Activated effector memory CD4-positive, alpha-beta T cell treated with Interleukin-2 at 50 U/mL for 16 hours (primary cell): ENCODE data around the gene INSRR.
A peak's percentile ranks its signal among the peaks of the same experiment; 100 is the strongest.

ENCODE experiments used
- DNase-seq: peaks from one replicate; pipeline ENCODE4 v3.0.0-alpha.2; 2020

Gene INSRR

GRCh38 chr1:156847591-156848460 lies 11.1 kb downstream of the INSRR start:
- DNase-seq, result no peak

GRCh38 chr1:156846643-156847042 lies 12.3 kb downstream of the INSRR start:
- no peak for DNase-seq

GRCh38 chr1:156845953-156846545 lies 12.9 kb downstream of the INSRR start:
- no peak for DNase-seq

DNA sequence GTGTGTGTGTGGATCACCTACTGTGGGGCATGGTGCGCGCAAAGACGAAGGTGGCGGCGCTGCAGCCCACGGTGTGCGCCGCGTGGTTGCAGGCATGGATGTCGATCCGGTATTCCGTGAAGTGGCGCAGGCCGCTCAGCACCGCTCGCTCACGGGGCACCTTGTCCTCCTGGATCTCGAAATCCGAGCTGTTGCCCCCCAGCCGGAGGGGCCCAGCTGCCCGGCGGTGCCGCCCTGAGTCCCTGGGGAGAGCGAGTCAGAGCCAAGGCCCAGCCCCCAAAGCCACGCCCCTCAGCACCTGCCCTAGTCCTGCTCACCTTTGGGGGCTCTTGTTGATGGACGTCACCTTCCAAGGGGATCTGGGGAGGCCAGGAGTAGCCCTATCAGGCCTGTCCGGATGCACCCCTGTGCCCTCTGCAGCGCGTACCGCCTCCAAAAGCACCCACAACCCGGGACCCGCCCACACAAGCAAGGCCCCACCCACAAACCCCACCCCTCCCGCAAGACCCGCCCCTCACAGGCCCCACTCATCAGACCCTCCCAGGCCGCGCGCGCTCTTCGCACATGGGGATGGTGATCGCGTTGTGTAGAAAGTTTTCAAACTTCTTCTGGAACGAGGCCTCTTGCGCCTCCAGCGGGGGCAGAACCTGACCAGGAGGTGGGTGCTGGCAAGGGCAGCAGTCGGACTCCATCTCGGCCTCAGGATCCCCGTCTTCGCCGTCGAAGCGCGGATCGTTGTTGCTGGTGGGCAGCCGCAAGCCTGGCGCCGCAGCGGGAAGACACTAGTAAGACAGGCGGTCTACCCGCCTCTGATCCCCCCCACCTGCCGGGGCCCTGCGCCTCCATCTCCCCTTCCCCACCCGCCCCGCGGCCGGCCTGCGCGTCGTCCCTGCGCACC lies 13.6 kb downstream of the INSRR start:
- no peak for DNase-seq

GRCh38 chr1:156844638-156845037 lies 14.3 kb downstream of the INSRR start:
- DNase-seq, result no peak

DNA sequence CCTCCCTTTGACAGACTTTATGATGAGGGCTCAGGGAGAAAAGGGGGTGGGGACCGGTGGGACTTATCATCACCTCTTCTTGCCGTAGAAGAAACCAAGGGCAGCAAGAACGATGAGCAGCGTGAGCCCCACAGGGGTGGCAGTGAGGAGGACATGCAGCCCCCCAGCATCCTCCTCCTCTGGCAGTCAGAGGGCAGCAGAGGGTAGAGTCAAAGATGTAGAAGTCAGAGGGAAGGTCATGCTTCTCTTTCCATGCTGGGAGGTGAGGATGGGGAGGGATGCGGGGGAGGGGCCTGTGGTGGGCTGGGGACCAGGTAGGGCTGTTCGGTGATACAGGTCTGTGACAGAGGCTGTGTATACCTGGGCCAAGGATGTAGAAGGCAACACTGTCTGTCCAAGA lies 14.8 kb downstream of the INSRR start:
- DNase-seq, result no peak

- no peak for DNase-seq
These were observed 16.2 kb downstream of the INSRR start for GRCh38 chr1:156842618-156843300.

DNA sequence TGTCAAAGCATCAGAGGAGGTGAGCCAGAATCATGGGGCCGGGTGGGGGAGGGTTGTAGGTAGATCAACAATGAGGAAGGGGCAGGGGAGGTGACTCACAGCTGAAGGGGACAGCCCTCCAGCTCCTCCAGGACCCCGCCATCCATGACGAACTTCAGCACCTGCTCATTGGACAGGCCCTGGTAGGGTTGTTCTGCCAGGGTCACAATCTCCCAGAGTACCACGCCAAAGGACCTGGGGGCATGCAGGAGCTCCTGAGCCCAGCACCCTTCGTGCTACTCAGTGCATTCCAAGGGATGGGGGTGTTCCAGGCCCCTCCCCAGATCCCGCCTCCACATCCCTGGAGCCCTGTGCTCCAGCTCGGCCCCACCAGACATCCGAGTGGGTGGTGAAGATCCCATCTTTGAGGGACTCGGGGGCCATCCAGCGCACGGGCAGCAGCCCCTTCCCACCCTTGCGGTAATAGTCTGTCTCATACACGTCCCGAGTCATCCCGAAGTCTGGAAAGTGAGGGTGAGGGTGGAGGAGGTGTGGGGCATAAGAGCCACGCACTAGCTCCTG lies 17.5 kb downstream of the INSRR start:
- no peak for DNase-seq

DNA sequence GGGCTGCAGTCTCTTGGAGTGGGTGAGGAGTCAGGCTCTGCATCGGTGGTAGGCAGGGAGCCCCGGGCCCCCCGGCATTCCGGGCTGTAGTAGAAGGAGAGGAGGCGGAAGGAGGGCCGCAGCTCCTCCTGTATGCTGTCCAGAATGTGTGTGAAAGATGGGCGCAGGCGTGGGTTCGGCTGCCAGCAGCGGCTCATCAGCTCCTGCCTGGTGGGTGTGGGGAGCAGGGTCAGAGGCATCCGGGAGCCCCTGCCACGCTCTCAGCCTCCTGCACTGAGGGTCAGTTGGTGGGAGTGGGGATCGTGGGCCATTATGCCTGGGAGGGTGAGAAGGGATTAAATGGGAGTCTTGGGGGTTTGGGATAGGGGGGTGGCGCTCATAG lies 18.0 kb downstream of the INSRR start:
- no peak for DNase-seq

DNA sequence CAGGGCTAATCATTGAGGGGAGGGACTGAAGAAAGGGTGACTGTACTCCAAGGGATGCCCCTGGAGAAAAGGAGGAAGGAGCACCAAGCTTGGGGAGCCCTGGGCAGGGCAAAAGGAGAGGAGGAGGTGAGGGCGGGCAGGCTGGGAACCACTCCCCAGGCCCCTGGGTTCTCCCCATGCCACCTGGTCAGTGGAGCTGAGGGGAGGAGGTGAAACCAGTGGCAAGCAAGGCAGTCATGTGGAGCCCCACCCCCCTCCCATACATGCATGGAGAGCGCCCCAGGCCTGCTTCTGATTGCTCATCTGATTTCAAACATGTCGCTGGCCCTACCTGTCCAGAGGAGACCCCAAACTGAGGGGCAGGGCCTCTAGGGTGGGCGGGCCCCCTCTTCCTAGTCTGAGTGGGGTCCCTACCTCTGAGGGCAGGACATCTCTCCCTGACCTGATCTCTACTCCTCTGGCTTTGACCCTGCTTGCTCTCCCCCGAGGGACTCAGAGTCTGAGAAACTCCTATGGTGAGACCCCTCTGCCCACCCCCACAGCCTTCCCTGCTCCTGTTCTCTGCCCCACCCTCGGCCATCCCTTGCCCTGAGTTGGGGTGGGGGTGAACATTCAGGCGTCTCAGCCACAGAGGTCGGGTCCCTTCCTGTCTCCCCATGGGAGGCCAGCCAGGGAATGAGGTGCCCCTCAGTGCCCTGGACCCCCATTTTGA lies 18.6 kb downstream of the INSRR start:
- no peak for DNase-seq

DNA sequence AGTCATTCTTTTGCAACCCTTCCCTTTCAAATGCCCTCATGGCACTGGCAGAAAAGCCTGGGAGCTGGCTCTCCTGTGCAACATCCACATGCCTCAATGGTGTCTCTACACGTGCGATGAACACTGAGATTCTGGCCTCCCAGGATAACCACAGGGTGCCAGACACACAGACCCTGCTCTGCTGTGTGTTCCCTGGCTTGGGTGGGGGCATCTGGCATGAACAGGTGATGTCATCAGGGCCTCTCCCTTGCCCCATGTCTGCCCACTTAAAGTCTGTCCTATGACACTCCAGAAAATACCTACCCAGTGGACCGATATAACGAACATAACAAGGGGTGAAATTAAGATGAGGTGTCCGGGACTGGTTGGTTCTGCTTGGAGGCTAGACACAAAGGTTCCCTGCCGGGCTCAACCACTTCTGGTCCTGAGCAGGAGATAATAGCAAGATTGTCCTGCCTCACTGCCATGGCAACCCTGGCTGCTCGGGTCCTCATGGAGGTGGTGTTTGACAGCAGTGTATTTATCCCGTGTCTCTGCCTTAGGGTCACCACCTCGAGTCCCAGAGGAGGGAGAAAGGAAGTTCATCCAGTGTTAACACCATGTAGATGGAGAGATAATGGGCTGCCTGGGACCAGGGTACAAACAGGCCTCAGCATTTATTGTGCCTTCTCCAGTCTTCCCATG lies 19.3 kb downstream of the INSRR start:
- DNase-seq, result no peak

GRCh38 chr1:156838972-156839371 lies 19.9 kb downstream of the INSRR start:
- DNase-seq, result peak; percentile 31

DNA sequence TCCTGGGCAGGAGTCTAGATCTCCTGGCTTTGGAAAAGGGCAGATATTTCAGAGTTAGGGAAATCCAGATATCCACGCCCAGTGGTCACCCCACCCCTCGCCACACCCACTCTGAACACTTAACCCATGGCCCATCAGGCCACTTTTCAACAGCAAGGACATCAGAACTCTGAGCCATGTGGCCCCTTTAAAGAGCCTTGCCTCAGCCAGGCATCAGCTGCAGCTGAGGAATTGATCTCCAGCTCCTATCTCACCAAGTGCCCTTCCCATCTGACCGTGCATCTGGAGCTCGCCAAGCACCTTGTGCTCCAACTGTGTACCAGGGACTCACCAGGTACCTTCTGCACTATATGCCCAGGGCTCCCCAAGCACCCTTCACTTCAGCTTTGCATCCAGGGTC lies 22.0 kb downstream of the INSRR start:
- no peak for DNase-seq

- no peak for DNase-seq
These were observed 22.8 kb downstream of the INSRR start for GRCh38 chr1:156836041-156836654.

DNA sequence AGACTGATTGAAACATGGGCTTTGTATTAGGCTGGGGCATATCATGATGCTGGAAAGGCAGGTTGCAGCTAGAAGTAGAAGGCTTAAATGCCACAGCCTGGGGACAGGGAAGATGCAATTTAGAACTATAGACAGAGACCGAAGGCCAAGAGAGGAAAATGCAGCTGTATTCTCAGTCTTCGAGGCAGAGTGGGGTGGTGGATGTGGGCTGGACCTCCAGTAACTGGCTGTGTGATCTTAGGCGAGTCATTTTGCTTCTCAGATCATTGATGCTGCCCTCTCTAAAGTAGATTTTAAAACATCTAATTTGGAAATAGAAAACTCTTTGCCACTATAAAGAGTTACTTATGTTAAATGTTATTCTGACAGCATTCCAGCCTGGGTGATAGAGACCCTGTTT lies 24.6 kb downstream of the INSRR start:
- DNase-seq, result no peak

DNA sequence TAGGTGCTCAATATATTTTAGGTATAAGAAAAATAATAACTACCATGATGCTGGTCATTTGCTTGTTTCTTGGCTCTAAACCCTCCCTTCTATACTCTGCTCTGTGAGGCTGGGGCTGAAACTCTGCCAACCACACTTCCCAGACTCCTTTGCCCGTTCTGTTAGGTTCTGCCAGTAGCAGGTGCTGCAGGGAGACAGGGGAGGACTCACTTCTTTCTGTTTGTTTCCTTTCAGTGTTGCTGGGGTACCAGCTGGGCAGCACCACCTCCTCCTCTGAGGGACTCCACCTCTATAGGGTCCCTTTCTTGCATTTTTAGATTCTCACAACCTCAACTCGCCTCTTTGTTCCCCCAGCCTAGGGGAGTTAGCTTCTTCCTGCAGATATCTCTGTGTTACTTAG lies 25.3 kb downstream of the INSRR start:
- DNase-seq, result no peak

DNA sequence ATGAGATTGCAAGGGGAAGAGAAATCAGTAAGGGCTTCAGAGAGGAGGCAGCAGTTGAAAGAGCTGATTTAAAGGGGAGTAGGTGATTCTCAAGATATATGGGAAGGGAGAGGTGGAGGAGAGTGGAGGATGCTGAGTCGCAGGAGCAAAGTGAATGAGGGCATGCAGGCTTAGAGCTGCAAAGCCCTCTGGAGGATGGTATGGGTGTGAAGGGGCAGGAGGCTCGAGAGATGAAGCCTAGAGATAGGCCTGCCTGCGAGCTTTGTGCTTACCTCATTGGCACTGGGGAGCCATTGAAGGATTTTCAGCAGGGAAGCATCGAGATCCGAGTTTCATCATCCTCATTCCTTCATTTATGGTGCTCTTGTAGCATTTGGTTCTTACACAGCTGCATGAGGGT lies 26.5 kb downstream of the INSRR start:
- no peak for DNase-seq

DNA sequence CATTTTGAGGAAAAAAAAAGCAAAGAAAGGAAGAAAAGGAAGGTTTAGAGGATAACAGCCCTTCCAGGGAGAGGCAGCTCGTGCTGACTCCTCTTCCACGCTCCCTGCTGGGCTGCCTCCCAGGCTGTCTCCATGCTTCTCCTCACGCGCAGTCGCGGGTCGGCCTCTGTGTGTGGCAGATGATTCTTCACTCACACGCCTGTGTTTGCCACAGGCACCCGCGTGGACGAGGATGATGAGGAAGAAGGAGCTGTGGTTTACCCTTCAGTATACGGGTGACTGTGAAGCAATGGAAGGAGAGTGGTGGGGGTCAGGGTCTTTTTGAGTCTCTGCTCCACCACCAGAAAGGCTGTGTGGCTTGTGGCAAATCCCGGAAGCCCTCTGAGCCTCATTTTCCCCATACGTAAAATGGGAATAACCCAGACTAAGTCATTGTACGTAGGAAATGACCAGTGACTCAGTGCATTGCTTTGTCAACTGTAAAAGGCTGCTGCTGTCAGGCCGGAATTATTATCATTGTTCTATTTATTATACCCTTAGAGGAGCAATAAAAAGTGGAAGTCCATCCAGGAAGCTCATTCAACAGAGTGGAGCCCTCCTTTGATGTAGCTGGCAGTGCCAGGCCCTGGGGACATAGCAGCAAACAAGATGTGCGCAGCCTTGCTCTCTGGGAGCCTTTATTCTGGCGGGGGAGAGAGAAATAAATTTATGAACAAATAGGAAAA lies 30.4 kb downstream of the INSRR start:
- DNase-seq, result no peak

GRCh38 chr1:156826630-156827029 lies 32.3 kb downstream of the INSRR start:
- DNase-seq, result no peak

DNA sequence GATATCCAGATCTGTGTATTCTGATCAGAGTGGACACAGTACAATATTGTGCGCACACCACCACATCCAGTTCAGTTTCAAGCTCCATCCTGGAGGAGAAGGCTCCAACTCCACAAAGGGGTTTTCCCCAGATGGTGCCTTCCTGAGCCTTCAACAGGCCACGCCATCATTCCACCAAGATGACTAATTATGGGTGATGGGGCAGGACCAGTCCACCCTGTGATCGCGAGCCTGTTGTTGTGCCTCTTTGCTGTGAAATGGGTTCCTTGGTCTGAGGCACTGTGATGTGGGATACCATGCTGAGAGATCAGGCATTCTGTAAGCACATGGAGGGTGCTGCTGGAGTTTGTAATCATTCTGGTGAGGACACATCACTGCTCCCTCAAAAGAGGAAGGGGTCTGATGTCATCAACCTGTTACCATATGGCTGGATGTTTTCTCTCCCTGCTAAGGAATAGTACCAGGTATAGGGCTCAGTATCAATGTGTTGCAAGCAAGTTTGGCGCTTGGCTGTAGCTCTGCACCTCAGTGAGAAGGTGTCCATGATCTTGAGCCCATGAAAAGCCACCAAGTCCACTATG lies 35.6 kb downstream of the INSRR start:
- no peak for DNase-seq
